RWPE2 (cell line): ENCODE data around the gene NRGN.

ENCODE experiments used
- ATAC-seq: fragments of 200-7000 bp; cut with Tn5 transposase; 3 replicates; pipeline ENCODE4 v1.9.1; 2021; ENCODE audit warnings: low read depth
- DNase-seq: peaks from one replicate; pipeline ENCODE4 v3.0.0-alpha.2; 2020; ENCODE audit warnings: low spot score
- H3K27ac ChIP-seq: fragments of 450-650 bp; 2 replicates; pipeline ENCODE4 v1.5.1; 2017; ENCODE audit warnings: mild to moderate bottlenecking; ENCODE audit not compliant: poor library complexity, severe bottlenecking
- H3K27me3 ChIP-seq: fragments of 250-450 bp; sonication (Bioruptor Pico); 2 replicates; pipeline ENCODE4 v1.5.1; 2021; ENCODE audit warnings: mild to moderate bottlenecking, moderate library complexity; ENCODE audit not compliant: insufficient read depth, poor library complexity, severe bottlenecking
- H3K36me3 ChIP-seq: fragments of 250-450 bp; sonication (Bioruptor Pico); 2 replicates; pipeline ENCODE4 v1.5.1; 2020; ENCODE audit warnings: low read depth, mild to moderate bottlenecking, moderate library complexity
- H3K4me1 ChIP-seq: fragments of 250-450 bp; sonication (Bioruptor Pico); 2 replicates; pipeline ENCODE4 v1.5.1; 2021; ENCODE audit warnings: mild to moderate bottlenecking, moderate library complexity; ENCODE audit not compliant: insufficient read depth, poor library complexity, severe bottlenecking
- H3K4me3 ChIP-seq: fragments of 250-450 bp; sonication (Bioruptor Pico); 2 replicates; pipeline ENCODE4 v1.5.1; 2021; ENCODE audit warnings: mild to moderate bottlenecking, moderate library complexity; ENCODE audit not compliant: severe bottlenecking
- H3K9me3 ChIP-seq: fragments of 250-450 bp; sonication (Bioruptor Pico); 2 replicates; pipeline ENCODE4 v1.5.1; 2021; ENCODE audit warnings: mild to moderate bottlenecking, moderate library complexity; ENCODE audit not compliant: severe bottlenecking
- TF ChIP-seq, protein P1 (sequence below): fragments of 450-650 bp; IDR thresholded peaks from one replicate; pipeline ENCODE4 v1.5.1; 2017; ENCODE audit warnings: mild to moderate bottlenecking, moderate library complexity; ENCODE audit not compliant: poor library complexity, severe bottlenecking

The NRGN gene

DNA sequence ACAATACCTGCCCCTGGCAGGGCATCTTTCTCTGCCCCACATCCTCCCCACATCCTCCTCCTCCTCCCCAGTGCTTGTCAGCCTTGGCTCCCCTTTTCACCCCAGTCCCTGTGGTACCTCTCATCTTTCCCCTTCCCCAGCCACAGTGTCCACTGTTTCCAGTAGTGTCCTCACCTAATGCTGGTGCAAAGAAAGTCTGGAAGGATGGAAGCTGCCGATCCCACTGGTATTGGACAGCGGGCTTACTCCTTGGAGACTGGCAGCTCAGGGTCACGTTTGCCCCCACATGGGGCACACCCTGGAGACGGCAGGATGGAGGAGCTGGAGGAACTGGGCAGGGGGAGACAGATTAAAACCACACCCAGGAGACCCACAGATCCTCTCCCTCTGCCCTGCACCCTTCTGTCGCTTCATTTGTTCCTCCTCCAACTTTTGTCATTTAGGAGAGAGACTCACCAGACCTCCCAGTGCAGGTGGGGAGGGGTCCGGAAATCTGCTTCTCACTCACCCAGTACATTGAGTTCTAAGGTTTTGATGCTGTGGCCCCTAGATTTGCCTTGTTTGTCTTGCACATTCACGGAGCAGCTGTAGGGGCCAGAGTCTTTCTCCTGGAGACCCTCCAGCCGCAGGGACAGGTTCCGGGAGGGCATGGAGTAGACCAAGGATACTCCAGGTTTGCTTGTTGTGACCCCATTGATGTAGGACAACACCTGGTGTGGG lies 16.5 kb downstream of the NRGN start:
- H3K36me3 ChIP-seq = no peaks in the 10 kb centered on the region
- no peak for ATAC-seq
- H3K27me3 ChIP-seq = peaks cover 12% of the 10 kb centered on the region
- H3K9me3 ChIP-seq = no peaks in the 10 kb centered on the region
- DNase-seq = no peak
- no peak overlapping the region for H3K4me3 ChIP-seq
- no peak overlapping the region for H3K27ac ChIP-seq
- peaks cover 9% of the 10 kb centered on the region for H3K4me1 ChIP-seq
- TF ChIP-seq, protein P1, sequence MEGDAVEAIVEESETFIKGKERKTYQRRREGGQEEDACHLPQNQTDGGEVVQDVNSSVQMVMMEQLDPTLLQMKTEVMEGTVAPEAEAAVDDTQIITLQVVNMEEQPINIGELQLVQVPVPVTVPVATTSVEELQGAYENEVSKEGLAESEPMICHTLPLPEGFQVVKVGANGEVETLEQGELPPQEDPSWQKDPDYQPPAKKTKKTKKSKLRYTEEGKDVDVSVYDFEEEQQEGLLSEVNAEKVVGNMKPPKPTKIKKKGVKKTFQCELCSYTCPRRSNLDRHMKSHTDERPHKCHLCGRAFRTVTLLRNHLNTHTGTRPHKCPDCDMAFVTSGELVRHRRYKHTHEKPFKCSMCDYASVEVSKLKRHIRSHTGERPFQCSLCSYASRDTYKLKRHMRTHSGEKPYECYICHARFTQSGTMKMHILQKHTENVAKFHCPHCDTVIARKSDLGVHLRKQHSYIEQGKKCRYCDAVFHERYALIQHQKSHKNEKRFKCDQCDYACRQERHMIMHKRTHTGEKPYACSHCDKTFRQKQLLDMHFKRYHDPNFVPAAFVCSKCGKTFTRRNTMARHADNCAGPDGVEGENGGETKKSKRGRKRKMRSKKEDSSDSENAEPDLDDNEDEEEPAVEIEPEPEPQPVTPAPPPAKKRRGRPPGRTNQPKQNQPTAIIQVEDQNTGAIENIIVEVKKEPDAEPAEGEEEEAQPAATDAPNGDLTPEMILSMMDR = no peak

DNA sequence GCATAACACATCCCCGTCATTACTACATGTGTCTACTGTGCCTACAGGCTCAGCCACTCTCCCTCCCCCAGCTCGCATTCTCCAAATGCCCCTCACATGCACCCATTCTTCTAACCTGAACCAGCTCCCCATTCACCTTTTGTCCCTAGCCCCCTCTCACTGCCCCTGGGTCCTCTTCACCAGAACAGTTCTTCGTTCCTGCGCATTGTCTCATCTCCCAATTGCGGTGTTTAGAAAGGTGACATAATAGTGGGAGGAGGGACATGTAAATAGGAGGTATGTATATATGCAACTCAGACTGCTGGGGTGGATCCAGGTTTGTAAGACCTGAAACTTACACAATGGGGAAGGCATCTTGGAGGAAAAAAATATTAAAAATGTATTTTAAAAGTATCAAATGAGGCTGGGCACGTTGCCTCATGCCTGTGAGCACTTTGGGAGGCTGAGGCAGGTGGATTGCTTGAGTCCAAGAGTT lies 17.0 kb downstream of the NRGN start:
- ATAC-seq (no peak), DNase-seq (no peak)
- H3K36me3 ChIP-seq = no peaks in the 10 kb centered on the region
- H3K9me3 ChIP-seq = no peaks in the 10 kb centered on the region
- H3K27ac ChIP-seq = no peak overlapping the region
- no peak overlapping the region for H3K4me3 ChIP-seq
- peaks cover 9% of the 10 kb centered on the region for H3K4me1 ChIP-seq
- H3K27me3 ChIP-seq = peaks cover 18% of the 10 kb centered on the region
- TF ChIP-seq, protein P1 = no peak

DNA sequence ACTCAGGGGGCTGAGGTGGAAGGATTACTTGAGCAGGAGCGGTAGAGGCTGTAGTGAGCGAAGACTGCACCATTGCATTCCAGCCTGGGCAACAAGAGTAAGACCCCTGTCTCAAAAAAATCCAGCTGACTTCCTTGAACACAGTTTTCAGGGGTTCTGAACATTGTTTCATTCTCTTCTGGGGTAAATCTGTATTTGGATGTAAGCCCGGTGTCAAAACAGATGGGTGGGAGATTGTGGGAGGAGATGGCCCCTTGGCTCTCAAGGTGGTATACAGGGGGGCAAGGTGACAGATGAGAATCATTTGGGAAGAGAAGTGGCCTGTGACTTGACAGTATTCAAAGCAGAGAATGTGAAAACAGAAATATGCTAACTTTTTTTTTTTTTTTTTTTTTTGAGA lies 17.6 kb downstream of the NRGN start:
- TF ChIP-seq, protein P1 = no peak
- no peak for ATAC-seq
- H3K27ac ChIP-seq = no peak overlapping the region
- H3K27me3 ChIP-seq = peaks cover 21% of the 10 kb centered on the region
- no peak overlapping the region for H3K4me3 ChIP-seq
- H3K36me3 ChIP-seq = no peaks in the 10 kb centered on the region
- no peaks in the 10 kb centered on the region for H3K9me3 ChIP-seq
- DNase-seq = no peak
- H3K4me1 ChIP-seq = peaks cover 9% of the 10 kb centered on the region

DNA sequence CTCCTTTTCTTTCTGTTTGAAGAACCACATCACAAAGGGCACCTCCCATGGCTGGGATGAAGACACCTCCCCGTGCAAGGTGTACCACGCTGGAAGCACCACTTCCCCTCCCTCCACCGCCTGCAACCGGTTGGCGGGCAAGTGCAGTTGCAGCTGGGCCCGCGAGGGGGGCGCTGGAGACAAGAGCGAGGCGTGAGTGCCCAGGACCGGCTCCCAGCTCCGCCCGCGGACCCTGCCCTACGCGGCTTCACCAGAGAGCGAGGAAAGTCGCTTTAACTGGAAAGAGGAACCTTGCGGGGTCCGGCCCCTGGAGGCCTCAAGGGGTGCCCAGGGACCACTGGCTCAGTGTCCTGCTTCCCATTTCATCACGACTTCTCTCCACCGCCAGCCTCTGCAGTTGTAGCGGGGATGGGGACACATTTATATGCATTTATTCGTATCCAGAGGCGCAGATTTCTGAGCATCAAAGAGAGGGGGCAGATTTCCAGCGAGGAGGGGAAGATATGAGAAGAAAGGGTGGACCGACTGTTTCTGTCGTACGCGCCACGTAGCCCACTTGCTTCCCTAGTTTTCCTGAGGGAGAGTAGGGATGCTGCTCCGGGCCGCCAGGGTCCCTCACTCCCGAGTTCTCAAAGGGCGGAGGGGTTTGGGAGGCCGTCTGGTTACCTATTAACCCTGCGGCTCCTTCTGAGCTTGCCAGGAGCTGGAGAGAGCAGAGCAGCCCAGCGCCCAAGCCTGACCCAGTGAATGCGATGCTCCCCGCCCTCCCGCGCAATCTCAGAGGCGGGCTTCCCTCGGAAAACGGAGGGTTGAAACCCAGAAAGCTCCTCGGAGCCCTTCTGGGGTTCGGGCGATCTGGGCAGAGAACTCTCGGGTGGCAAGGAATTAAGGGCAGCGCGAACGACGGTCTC lies 18.9 kb downstream of the NRGN start:
- Histone ChIP-seq H3K36me3 (no peaks in the 10 kb centered on the region), H3K4me3 (peak overlapping the region; percentile 10), H3K27me3 (peaks cover 27% of the 10 kb centered on the region), H3K9me3 (no peaks in the 10 kb centered on the region), H3K4me1 (peaks cover 9% of the 10 kb centered on the region), H3K27ac (no peak overlapping the region)
- DNase-seq (peak; percentile 70), ATAC-seq (peak; percentile 65)
- TF ChIP-seq, protein P1 = peak; percentile 66
